Mononuclear cell (primary cell): ENCODE data around the gene EYS. TPM values are rescaled to one million over a fixed set of nuclear protein-coding genes. Genes with fewer than 3 reads are reported as not detected.

Source experiments
- H3K27me3 ChIP-seq: 2 replicates; pipeline ENCODE4 v1.6.0; 2011; ENCODE audit warnings: low read length, control low read depth; ENCODE audit not compliant: insufficient read depth
- H3K4me1 ChIP-seq: 2 replicates; pipeline ENCODE4 v1.5.1; 2011; ENCODE audit warnings: mild to moderate bottlenecking, low read length, control low read depth; ENCODE audit not compliant: insufficient read depth
- H3K4me3 ChIP-seq: 2 replicates; pipeline ENCODE4 v1.5.1; 2011; ENCODE audit warnings: mild to moderate bottlenecking, low read length, moderate library complexity
- H3K9me3 ChIP-seq: 2 replicates; pipeline ENCODE4 v1.5.1; 2011; ENCODE audit warnings: low read depth, mild to moderate bottlenecking, control low read depth, low read length
- total RNA-seq: library from RNA; depleted of rRNA; stranded (reverse); fragments of >200 nt; gene quantifications from one replicate; pipeline ENCODE4 v1.2.3, GENCODE V29; 2012

Gene EYS
- total RNA-seq, 1 donor = under 0.01 TPM

GRCh38 chr6:64990652-64991304, 716.2 kb downstream of the EYS start:
- no peaks in the 10 kb centered on the region for H3K4me1 ChIP-seq
- no peaks in the 10 kb centered on the region for H3K27me3 ChIP-seq
- no peak overlapping the region for H3K4me3 ChIP-seq
- H3K9me3 ChIP-seq = no peaks in the 10 kb centered on the region

- H3K27me3 ChIP-seq = no peaks in the 10 kb centered on the region
- no peaks in the 10 kb centered on the region for H3K4me1 ChIP-seq
- H3K4me3 ChIP-seq = no peak overlapping the region
- H3K9me3 ChIP-seq = no peaks in the 10 kb centered on the region
Measured at GRCh38 chr6:64988148-64988547, 718.9 kb downstream of the EYS start.

- Histone ChIP-seq H3K4me1 (no peaks in the 10 kb centered on the region), H3K9me3 (no peaks in the 10 kb centered on the region), H3K27me3 (no peaks in the 10 kb centered on the region), H3K4me3 (no peak overlapping the region)
Measured at GRCh38 chr6:64987066-64987465, 720.0 kb downstream of the EYS start.

- no peaks in the 10 kb centered on the region for H3K4me1 ChIP-seq
- no peak overlapping the region for H3K4me3 ChIP-seq
- no peaks in the 10 kb centered on the region for H3K9me3 ChIP-seq
- no peaks in the 10 kb centered on the region for H3K27me3 ChIP-seq
Measured at GRCh38 chr6:64985726-64986125, 721.3 kb downstream of the EYS start.

GRCh38 chr6:64984948-64985347, 722.1 kb downstream of the EYS start:
- no peaks in the 10 kb centered on the region for H3K4me1 ChIP-seq
- no peaks in the 10 kb centered on the region for H3K9me3 ChIP-seq
- no peak overlapping the region for H3K4me3 ChIP-seq
- no peaks in the 10 kb centered on the region for H3K27me3 ChIP-seq

GRCh38 chr6:64983089-64983488, 723.9 kb downstream of the EYS start:
- H3K4me1 ChIP-seq = no peaks in the 10 kb centered on the region
- no peaks in the 10 kb centered on the region for H3K27me3 ChIP-seq
- H3K9me3 ChIP-seq = no peaks in the 10 kb centered on the region
- H3K4me3 ChIP-seq = no peak overlapping the region

- Histone ChIP-seq H3K4me3 (no peak overlapping the region), H3K4me1 (no peaks in the 10 kb centered on the region), H3K27me3 (no peaks in the 10 kb centered on the region), H3K9me3 (no peaks in the 10 kb centered on the region)
Measured at GRCh38 chr6:64973142-64973541, 733.9 kb downstream of the EYS start.

GRCh38 chr6:64969139-64969538, 737.9 kb downstream of the EYS start:
- Histone ChIP-seq H3K27me3 (no peaks in the 10 kb centered on the region), H3K4me1 (no peaks in the 10 kb centered on the region), H3K4me3 (no peak overlapping the region), H3K9me3 (no peaks in the 10 kb centered on the region)

GRCh38 chr6:64955435-64955848, 751.6 kb downstream of the EYS start:
- H3K9me3 ChIP-seq = peaks cover 4% of the 10 kb centered on the region
- H3K27me3 ChIP-seq = no peaks in the 10 kb centered on the region
- no peaks in the 10 kb centered on the region for H3K4me1 ChIP-seq
- no peak overlapping the region for H3K4me3 ChIP-seq

GRCh38 chr6:64949257-64949656, 757.8 kb downstream of the EYS start:
- Histone ChIP-seq H3K4me1 (no peaks in the 10 kb centered on the region), H3K9me3 (peaks cover 12% of the 10 kb centered on the region), H3K4me3 (no peak overlapping the region), H3K27me3 (no peaks in the 10 kb centered on the region)

GRCh38 chr6:64948261-64948660, 758.8 kb downstream of the EYS start:
- Histone ChIP-seq H3K27me3 (no peaks in the 10 kb centered on the region), H3K4me1 (no peaks in the 10 kb centered on the region)

GRCh38 chr6:64945450-64945849, 761.6 kb downstream of the EYS start:
- Histone ChIP-seq H3K4me3 (no peak overlapping the region), H3K4me1 (no peaks in the 10 kb centered on the region), H3K27me3 (no peaks in the 10 kb centered on the region), H3K9me3 (peaks cover 8% of the 10 kb centered on the region)

More at GRCh38 chr6:64948261-64948660, 758.8 kb downstream of the EYS start:
- Histone ChIP-seq H3K4me3 (no peak overlapping the region), H3K9me3 (peaks cover 12% of the 10 kb centered on the region)

GRCh38 chr6:64932486-64932885, 774.5 kb downstream of the EYS start:
- Histone ChIP-seq H3K4me3 (no peak overlapping the region), H3K4me1 (no peaks in the 10 kb centered on the region), H3K27me3 (no peaks in the 10 kb centered on the region), H3K9me3 (no peaks in the 10 kb centered on the region)

- H3K4me1 ChIP-seq = no peaks in the 10 kb centered on the region
- no peaks in the 10 kb centered on the region for H3K9me3 ChIP-seq
- no peak overlapping the region for H3K4me3 ChIP-seq
- no peaks in the 10 kb centered on the region for H3K27me3 ChIP-seq
Measured at GRCh38 chr6:64930681-64931080, 776.3 kb downstream of the EYS start.

- no peaks in the 10 kb centered on the region for H3K9me3 ChIP-seq
- H3K4me1 ChIP-seq = no peaks in the 10 kb centered on the region
- no peak overlapping the region for H3K4me3 ChIP-seq
- no peaks in the 10 kb centered on the region for H3K27me3 ChIP-seq
Measured at GRCh38 chr6:64926051-64926450, 781.0 kb downstream of the EYS start.

GRCh38 chr6:64920257-64920656, 786.8 kb downstream of the EYS start:
- Histone ChIP-seq H3K27me3 (no peaks in the 10 kb centered on the region), H3K9me3 (no peaks in the 10 kb centered on the region), H3K4me1 (no peaks in the 10 kb centered on the region), H3K4me3 (no peak overlapping the region)
